Left cardiac atrium (tissue), 4 donors: Measurements from ENCODE around the gene ZNF605. TPM values are rescaled to one million over a fixed set of nuclear protein-coding genes. Genes with fewer than 3 reads are reported as not detected.
"Not testable (repeated sequence)": the region's sequence is repeated elsewhere in the genome, so short reads cannot be mapped to it uniquely, and the experiment has no call there.

Source experiments
- ATAC-seq, 2 donors: fragments of 200-7000 bp; cut with Tn5 transposase; one replicate each; pipeline ENCODE4 v1.9.1; 2020; ENCODE audit warnings: mild to moderate bottlenecking in 2 of 2, moderate library complexity in 2 of 2
- DNase-seq: peaks from one replicate; pipeline ENCODE4 v3.0.0-alpha.2; 2020
- intact Hi-C, 2 donors: fragments of 100-400 bp; cut with DNase I; formaldehyde crosslinking; loops; one replicate each; pipeline versions ENCODE4 v1.14.1 to v1.15.1; 2022 to 2023
- total RNA-seq, 2 donors: library from RNA; stranded (reverse); fragmentation: NEBNext Ultra II Directional; extraction: Animal tissue kit (Norgen Biotek cat#: 25700); gene quantifications; one replicate each; pipeline ENCODE4 v1.2.1, GENCODE V29; 2021
- donor health status: DM: no; HTN: yes; CAD: no.
- donor health status: DM: no; HTN: yes; CAD: no; lungs with severe emphysema.
- donor health status: DM: yes; HTN: yes; CAD: no.
- donor health status: Dilated cardiomyopathy.

Gene ZNF605
- total RNA-seq, 2 donors from 2014 or later: 12.4 to 14.0 TPM

- no peak for DNase-seq
- no peak for ATAC-seq
- intact Hi-C loops: no loop called here
Measured at GRCh38 chr12:132950844-132951535, 5.1 kb downstream of the ZNF605 start.

GRCh38 chr12:132949936-132950837, 5.9 kb downstream of the ZNF605 start:
- no peak for DNase-seq
- ATAC-seq: no peak
- intact Hi-C loops: no loop called here

DNA sequence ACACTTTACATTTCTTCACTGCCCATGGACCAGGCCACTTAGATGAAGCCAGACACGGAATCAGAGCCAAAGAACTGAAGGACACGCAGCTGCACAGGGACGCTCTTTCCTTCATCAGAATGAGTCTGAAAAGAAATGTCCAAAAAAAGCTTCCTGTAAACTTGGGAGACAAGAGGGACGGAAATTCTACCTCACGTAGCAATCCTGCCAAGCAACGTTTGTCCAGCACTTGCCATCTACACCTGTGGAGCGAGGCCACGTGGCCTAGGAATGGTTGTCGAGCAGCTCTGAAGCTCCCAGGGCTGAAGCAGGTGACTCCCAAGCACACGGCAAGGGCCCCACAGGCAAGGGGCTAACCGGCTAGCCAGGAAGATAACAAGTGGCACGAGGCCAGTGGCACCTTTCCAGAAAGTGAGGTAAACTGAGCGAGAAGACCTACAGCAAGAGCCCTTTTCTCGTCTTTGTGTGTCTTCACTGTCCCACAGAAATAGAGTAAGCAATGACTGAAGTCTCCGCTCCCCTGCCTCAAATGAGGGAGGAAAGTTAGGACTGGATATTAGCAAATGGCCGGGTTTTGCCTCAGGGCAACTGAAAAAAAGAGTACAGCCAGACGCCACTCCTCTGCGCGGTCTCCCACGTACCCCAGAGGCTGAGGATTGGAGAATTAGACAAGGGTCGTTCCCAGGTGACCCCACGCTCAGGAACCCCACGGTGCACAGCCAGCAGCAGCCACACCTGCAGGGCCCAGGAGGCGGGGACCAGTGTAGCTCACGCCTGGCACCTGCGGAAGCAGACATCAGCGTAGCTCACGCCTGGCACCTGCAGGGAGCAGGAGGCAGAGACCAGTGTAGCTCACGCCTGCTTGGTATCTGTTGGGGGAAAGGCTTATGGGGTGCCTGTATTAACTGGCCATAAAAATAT, 7.7 kb downstream of the ZNF605 start:
- DNase-seq (no peak), ATAC-seq (no peak)
- intact Hi-C loops: no loop called here

DNA sequence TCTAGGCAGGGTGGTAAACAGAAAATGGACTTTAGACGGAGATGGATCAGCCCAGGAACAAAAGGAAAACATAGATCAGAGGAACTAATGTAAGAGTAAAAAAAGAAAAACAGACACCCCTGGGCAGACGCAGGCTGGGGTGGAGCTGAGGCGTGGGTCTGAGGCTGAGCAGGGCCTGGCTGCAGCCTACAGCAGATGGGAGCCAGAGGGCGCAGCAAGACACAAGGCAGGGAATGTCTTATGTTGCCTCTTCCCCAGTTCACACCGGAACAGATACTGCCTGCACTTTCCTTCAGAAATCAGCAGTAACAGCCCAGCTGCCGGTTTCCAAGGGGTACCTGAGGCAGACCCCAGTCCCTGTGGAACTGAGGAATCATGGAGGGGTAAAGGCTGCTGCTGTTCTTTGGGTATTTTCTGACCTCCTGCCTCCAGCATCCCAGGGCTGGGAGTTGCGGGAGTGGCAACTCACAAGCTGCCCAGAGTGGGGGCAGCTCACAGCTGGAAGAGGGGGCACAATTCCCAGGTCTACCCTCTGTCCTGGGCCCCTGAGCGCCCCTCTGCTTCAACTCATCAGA, 9.8 kb downstream of the ZNF605 start:
- DNase-seq: no peak
- ATAC-seq: no peak
- intact Hi-C loops: no loop called here

GRCh38 chr12:132945806-132946205, 10.3 kb downstream of the ZNF605 start:
- DNase-seq (no peak), ATAC-seq (no peak)
- intact Hi-C loops: no loop called here

- intact Hi-C loops: no loop called here
- DNase-seq (no peak), ATAC-seq (no peak)
Measured at GRCh38 chr12:132942611-132943010, 13.5 kb downstream of the ZNF605 start.

- ATAC-seq (no peak), DNase-seq (no peak)
- intact Hi-C loops: no loop called here
Measured at GRCh38 chr12:132941336-132941954, 14.7 kb downstream of the ZNF605 start.

DNA sequence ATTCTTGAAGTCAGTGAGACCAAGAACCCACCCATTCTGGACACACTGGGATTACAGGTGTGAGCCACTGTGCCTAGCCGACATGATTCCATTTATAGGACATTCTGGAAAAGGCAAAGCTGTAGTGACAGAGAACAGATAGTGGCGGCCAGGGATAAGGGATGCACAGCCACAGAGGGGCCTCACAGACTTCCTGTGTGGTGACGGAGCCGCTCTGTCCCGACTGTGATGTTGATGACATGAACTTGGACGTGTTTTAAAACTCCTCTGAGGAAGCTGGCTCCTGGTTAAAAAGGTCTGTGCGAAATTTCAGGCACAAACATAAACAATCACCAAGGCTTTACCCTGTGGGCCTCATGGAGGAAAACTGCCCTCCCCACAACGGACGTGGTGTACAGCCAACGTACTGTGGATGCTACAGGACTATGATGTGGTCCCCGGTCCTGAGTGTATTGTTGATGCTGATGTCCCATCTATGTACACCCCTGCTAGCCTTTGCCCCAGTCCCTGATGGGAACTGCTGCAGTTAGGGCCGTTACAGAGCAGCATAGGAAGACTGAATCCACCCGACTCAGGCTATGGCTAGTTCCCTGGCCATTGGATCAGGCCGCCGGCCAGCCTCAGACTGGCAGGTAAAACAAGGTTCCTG, 15.9 kb downstream of the ZNF605 start:
- DNase-seq (no peak), ATAC-seq (no peak)
- intact Hi-C loops: no loop called here

DNA sequence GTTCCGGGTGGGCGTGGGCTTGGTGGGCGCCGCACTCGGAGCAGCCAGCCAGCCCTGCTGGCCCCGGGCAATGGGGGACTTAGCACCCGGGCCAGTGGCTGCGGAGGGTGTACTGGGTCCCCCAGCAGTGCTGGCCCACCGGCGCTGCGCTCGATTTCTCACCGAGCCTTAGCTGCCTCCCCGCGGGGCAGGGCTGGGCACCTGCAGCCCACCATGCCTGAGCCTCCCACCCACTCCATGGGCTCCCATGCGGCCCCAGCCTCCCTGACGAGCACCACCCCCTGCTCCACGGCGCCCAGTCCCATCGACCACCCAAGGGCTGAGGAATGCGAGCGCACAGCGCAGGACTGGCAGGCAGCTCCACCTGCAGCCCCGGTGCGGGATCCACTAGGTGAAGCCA, 17.3 kb downstream of the ZNF605 start:
- intact Hi-C loops, ATAC-seq, DNase-seq: not testable (repeated sequence)

DNA sequence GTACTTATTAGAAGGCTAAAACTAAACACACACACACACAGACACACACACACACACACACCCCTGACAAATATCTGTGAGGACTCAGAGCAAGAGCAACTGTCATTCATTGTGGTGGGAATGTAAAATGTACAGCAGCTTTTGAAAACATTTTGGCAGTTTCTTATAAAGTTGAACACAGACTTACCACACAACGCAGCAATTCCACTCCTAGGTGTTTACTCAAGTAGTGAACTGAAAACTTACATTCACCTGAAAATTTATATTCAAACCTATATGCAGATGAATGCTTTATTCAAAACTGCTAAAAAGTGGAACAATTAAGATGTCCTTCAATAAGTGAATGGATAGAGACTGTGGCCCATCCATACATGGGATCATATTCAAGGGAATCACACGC, 18.6 kb downstream of the ZNF605 start:
- intact Hi-C loops: no loop called here
- DNase-seq (no peak), ATAC-seq (no peak)

- ATAC-seq, intact Hi-C loops, DNase-seq: not testable (repeated sequence)
Measured at GRCh38 chr12:132936921-132937320, 19.2 kb downstream of the ZNF605 start.

DNA sequence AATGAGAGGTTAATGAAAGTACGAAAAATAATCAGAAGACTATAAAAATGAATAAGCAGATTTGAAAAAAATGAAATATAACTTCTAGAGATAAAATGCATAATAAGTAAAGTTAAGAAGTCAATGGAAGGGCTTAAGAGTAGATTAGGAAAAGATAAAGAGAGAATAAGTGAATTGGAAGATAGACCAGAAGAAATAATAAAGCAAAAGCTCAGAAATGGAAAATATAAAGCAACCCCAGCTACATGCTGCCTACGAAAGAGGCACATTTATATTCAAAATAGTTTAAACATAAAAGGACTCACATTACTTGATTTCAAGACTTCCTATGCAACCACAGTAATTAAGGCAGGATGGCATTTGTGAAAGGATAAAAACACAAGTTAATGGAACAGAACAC, 19.9 kb downstream of the ZNF605 start:
- no peak for ATAC-seq
- no peak for DNase-seq
- intact Hi-C loops: no loop called here

DNA sequence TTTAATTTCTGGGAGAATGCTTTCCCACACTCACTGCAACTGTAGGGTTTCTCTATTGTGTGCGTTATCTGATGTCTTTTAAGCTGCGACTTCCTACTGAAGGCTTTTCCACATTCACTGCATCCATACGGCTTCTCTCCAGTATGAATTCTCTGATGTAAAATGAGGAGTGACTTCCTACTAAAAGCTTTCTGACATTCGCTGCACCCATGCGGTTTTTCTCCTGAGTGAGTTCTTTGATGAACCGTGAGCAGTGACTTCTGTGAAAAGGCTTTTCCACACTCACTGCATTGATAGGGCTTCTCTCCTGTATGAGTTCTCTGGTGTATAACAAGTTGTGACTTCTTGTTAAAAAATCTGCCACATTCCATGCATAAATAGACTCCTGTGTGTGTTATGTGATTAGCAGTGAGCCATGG, 29.7 kb downstream of the ZNF605 start:
- no peak for ATAC-seq
- no peak for DNase-seq
- intact Hi-C loops: no loop called here

- ATAC-seq (no peak), DNase-seq (no peak)
- intact Hi-C loops: no loop called here
Measured at GRCh38 chr12:132925597-132926414, 30.3 kb downstream of the ZNF605 start.

DNA sequence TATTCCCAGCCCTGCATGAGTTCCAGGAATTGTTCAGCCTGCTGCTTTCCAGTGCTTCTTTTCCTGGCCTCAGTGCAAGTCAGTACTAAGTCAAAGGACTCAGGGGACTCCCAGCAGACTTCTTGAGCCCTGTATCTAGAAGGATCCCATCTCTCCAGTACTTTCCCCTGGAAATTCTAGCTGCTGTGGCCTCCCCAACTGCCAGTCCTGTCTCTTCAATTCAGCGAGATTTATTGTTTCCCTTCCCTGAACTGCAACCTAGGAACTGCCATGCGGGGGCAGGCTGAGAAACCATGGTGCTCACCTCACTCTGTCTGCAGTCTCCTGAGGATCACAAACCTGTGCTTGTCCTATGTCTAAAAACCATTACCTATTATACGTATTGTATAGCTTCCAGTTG, 31.8 kb downstream of the ZNF605 start:
- ATAC-seq (no peak), DNase-seq (no peak)
- intact Hi-C loops: no loop called here

- intact Hi-C loops: no loop called here
- no peak for ATAC-seq
- DNase-seq: no peak
Measured at GRCh38 chr12:132923356-132923909, 32.7 kb downstream of the ZNF605 start.

GRCh38 chr12:132922676-132923075, 33.4 kb downstream of the ZNF605 start:
- no peak for ATAC-seq
- no peak for DNase-seq
- intact Hi-C loops: no loop called here
